ENCODE data around the gene ELOA. TPM values are rescaled to one million over a fixed set of nuclear protein-coding genes. Genes with fewer than 3 reads are reported as not detected.
A peak's percentile ranks its signal among the peaks of the same experiment; 100 is the strongest.
"Not testable (repeated sequence)": the region's sequence is repeated elsewhere in the genome, so short reads cannot be mapped to it uniquely, and the experiment has no call there.

ELOA gene
- total RNA-seq, 4 donors from 2014 or later, result 26.3 to 43.7 (median 31.2) TPM

- no peaks in the 10 kb centered on the region for H3K27me3 ChIP-seq
- no peak overlapping the region for H3K4me3 ChIP-seq
- peaks cover 0 to 20% (median 1%) of the 10 kb centered on the region in 4 donors for H3K4me1 ChIP-seq
- H3K27ac ChIP-seq, result peak overlapping the region in 2 of 4 donors; percentile 27 to 76
- no peaks in the 10 kb centered on the region for H3K36me3 ChIP-seq
- TF ChIP-seq POLR2A (IDR thresholded peaks at IDR 0.05) (no peak), CTCF (IDR thresholded peaks at IDR 0.05) (no peak)
- DNase-seq, result peak in 2 of 3 donors; percentile 67 to 69
- no peaks in the 10 kb centered on the region for H3K9me3 ChIP-seq
Observed at GRCh38 chr1:23722652-23723051, 20.6 kb upstream of the ELOA start.

DNA sequence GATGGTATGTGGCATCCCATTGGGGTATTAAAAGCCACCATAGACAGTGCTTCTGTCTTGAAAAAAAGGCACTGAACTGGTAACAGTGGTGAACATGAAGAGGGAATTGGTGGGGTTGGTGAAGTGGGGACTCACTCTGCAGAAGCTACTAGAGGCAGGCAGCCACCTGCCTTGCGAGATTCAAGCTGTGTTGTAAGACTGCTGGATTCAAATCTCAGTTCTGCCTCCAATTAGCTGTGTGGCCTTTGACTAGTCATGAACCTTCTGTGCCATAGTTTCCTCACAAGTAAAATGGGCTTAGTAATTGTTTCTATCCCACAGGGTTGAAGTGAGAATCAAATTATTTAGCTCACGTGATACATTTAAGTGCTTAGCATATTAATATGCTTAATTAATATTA, 16.6 kb upstream of the ELOA start:
- Histone ChIP-seq H3K36me3 (no peaks in the 10 kb centered on the region), H3K27ac (peak overlapping the region; percentile 26 to 78 (median 58)), H3K4me1 (peaks cover 0 to 28% (median 7%) of the 10 kb centered on the region in 4 donors), H3K4me3 (no peak overlapping the region), H3K9me3 (no peaks in the 10 kb centered on the region), H3K27me3 (no peaks in the 10 kb centered on the region)
- TF ChIP-seq CTCF (IDR thresholded peaks at IDR 0.05) (no peak), POLR2A (IDR thresholded peaks at IDR 0.05) (no peak)
- DNase-seq, result no peak

GRCh38 chr1:23727362-23727811, 15.9 kb upstream of the ELOA start:
- no peak overlapping the region for H3K4me3 ChIP-seq
- peak in 2 of 3 donors; percentile 75 to 86 for DNase-seq
- peak overlapping the region; percentile 26 to 78 (median 58) for H3K27ac ChIP-seq
- H3K36me3 ChIP-seq, result no peaks in the 10 kb centered on the region
- H3K4me1 ChIP-seq, result peaks cover 0 to 28% (median 7%) of the 10 kb centered on the region in 4 donors
- no peaks in the 10 kb centered on the region for H3K27me3 ChIP-seq
- no peak for TF ChIP-seq POLR2A (IDR thresholded peaks at IDR 0.05)
- TF ChIP-seq CTCF (IDR thresholded peaks at IDR 0.05), result no peak
- no peaks in the 10 kb centered on the region for H3K9me3 ChIP-seq

- TF ChIP-seq CTCF (IDR thresholded peaks at IDR 0.05) (no peak), POLR2A (IDR thresholded peaks at IDR 0.05) (no peak)
- no peak overlapping the region for H3K4me3 ChIP-seq
- H3K4me1 ChIP-seq, result peaks cover 0 to 12% (median 6%) of the 10 kb centered on the region in 4 donors
- H3K9me3 ChIP-seq, result no peaks in the 10 kb centered on the region
- no peaks in the 10 kb centered on the region for H3K27me3 ChIP-seq
- no peak for DNase-seq
- no peak overlapping the region for H3K27ac ChIP-seq
- H3K36me3 ChIP-seq, result no peaks in the 10 kb centered on the region
Observed at GRCh38 chr1:23732363-23733224, 10.7 kb upstream of the ELOA start.

GRCh38 chr1:23733281-23733680, 10.0 kb upstream of the ELOA start:
- not testable (repeated sequence) for H3K9me3 ChIP-seq, H3K36me3 ChIP-seq, H3K27me3 ChIP-seq, DNase-seq, H3K27ac ChIP-seq, H3K4me3 ChIP-seq
- peaks cover 0 to 10% (median 4%) of the 10 kb centered on the region in 4 donors for H3K4me1 ChIP-seq

DNA sequence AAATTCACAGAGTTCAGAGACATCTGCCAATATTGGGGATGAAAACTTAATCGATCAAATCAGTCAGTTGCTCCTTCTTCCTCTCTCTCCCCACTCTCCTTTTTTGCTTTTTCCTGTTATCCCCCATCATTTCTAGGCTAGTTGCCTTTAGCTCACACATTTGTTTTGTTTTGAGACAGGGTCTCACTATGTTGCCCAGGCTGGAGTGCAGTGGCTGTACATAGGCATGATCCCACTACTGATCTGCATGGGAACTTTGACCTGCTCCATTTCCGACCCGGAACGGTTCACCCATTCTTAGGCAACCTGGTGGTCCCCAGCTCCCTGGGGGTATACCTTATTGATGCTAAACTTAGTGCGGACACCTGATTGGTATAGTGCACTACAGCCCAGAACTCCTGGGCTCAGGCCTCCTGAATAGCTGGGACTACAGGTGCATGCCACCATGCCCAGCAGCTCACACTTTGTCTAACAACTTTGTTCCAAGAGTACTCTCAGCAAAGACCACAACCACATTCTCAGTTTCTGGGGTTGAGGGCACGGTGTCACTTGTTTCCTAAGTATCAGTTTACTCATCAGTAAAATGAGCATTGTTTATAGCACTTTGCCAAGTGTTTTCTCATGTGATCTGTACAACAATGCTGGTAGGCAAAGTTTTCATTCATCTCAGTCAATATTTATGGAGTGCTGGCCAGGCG, 6.7 kb upstream of the ELOA start:
- H3K4me3 ChIP-seq, result no peak overlapping the region
- H3K4me1 ChIP-seq, result no peaks in the 10 kb centered on the region
- DNase-seq, result no peak
- H3K27ac ChIP-seq, result no peak overlapping the region
- no peaks in the 10 kb centered on the region for H3K27me3 ChIP-seq
- no peaks in the 10 kb centered on the region for H3K9me3 ChIP-seq
- H3K36me3 ChIP-seq, result no peaks in the 10 kb centered on the region
- TF ChIP-seq CTCF (IDR thresholded peaks at IDR 0.05) (no peak), POLR2A (IDR thresholded peaks at IDR 0.05) (no peak)

All from Peyer's patch (tissue), 4 donors.